GM19328 (cell line): ENCODE data around the gene TTC24.
"Not testable (repeated sequence)": the region's sequence is repeated elsewhere in the genome, so short reads cannot be mapped to it uniquely, and the experiment has no call there.

Experiments
- ATAC-seq: cut with Tn5 transposase; IDR thresholded peaks from one replicate; pipeline ENCODE4 v1.9.1; 2021; ENCODE audit warnings: mild to moderate bottlenecking, moderate library complexity; ENCODE audit not compliant: unreplicated experiment

Gene TTC24

GRCh38 chr1:156602557-156602993 is 23.1 kb downstream of the TTC24 start:
- ATAC-seq: no peak

GRCh38 chr1:156607344-156607743 is 27.8 kb downstream of the TTC24 start:
- not testable (repeated sequence) for ATAC-seq

GRCh38 chr1:156608036-156608674 is 28.6 kb downstream of the TTC24 start:
- ATAC-seq: no peak

GRCh38 chr1:156608981-156609380 is 29.5 kb downstream of the TTC24 start:
- no peak for ATAC-seq

- not testable (repeated sequence) for ATAC-seq
Observed at GRCh38 chr1:156610072-156610471, 30.5 kb downstream of the TTC24 start.

- ATAC-seq: no peak
Observed at GRCh38 chr1:156612666-156613065, 33.1 kb downstream of the TTC24 start.

GRCh38 chr1:156615946-156616345 is 36.4 kb downstream of the TTC24 start:
- ATAC-seq: no peak

- no peak for ATAC-seq
Observed at GRCh38 chr1:156616463-156616862, 36.9 kb downstream of the TTC24 start.

GRCh38 chr1:156618853-156619581 is 39.5 kb downstream of the TTC24 start, which contains the start of gene HAPLN2:
Gene HAPLN2, plus strand, starts transcription at chr1:156619415. Its CDS starts 4,076 bp downstream, at chr1:156623491.
- no peak for ATAC-seq

- no peak for ATAC-seq
Observed at GRCh38 chr1:156619582-156619955, 40.0 kb downstream of the TTC24 start.

GRCh38 chr1:156622581-156623297 is 43.2 kb downstream of the TTC24 start:
- ATAC-seq: no peak

GRCh38 chr1:156623946-156624813 is 44.7 kb downstream of the TTC24 start:
- no peak for ATAC-seq

GRCh38 chr1:156624814-156625435 is 45.4 kb downstream of the TTC24 start:
- ATAC-seq: no peak

- no peak for ATAC-seq
Observed at GRCh38 chr1:156625436-156626078, 46.0 kb downstream of the TTC24 start.

- ATAC-seq: no peak
Observed at GRCh38 chr1:156626079-156626438, 46.5 kb downstream of the TTC24 start.

GRCh38 chr1:156627313-156627880 is 47.9 kb downstream of the TTC24 start:
- ATAC-seq: no peak

GRCh38 chr1:156629823-156630449 is 50.4 kb downstream of the TTC24 start:
- ATAC-seq: no peak

- ATAC-seq: not testable (repeated sequence)
Observed at GRCh38 chr1:156631152-156631551, 51.6 kb downstream of the TTC24 start.

- no peak for ATAC-seq
Observed at GRCh38 chr1:156632355-156632754, 52.8 kb downstream of the TTC24 start.
